HepG2 (cell line): ENCODE results near the gene C1QTNF1. TPM values are rescaled to one million over a fixed set of nuclear protein-coding genes. Genes with fewer than 3 reads are reported as not detected.

ENCODE experiments used
- BHLHE40 ChIP-seq: IDR thresholded peaks from 2 replicates; pipeline ENCODE4 v1.6.1; 2011; ENCODE audit warnings: low read length, improper control_type of control experiment
- CBX5 ChIP-seq: sonication (generic); formaldehyde crosslinking; IDR thresholded peaks from 2 replicates; pipeline ENCODE4 v1.4.0; 2020; ENCODE audit warnings: missing genetic modification reagents, borderline replicate concordance
- ELF3 ChIP-seq: IDR thresholded peaks from 2 replicates; pipeline ENCODE4 v1.6.1; 2016; ENCODE audit warnings: missing genetic modification reagents, missing compliant biosample characterization
- HMG20A ChIP-seq: IDR thresholded peaks from 2 replicates; pipeline ENCODE4 v1.6.1; 2016; ENCODE audit warnings: borderline replicate concordance
- KDM6A ChIP-seq: IDR thresholded peaks from 2 replicates; pipeline ENCODE4 v1.6.1; 2016; ENCODE audit warnings: low read depth
- NFYB ChIP-seq: sonication (generic); formaldehyde crosslinking; IDR thresholded peaks from 2 replicates; pipeline ENCODE4 v1.4.0; 2020; ENCODE audit warnings: missing genetic modification reagents
- NFYC ChIP-seq: IDR thresholded peaks from 2 replicates; pipeline ENCODE4 v1.6.1; 2016; ENCODE audit warnings: missing genetic modification reagents, missing compliant biosample characterization
- POLR2AphosphoS5 ChIP-seq: IDR thresholded peaks from 2 replicates; pipeline ENCODE4 v1.6.1; 2012; ENCODE audit warnings: low read depth, low read length
- RBAK ChIP-seq: sonication (generic); formaldehyde crosslinking; IDR thresholded peaks from 2 replicates; pipeline ENCODE4 v1.5.1; 2020; ENCODE audit warnings: mild to moderate bottlenecking, missing genetic modification reagents
- THAP11 ChIP-seq: IDR thresholded peaks from 2 replicates; pipeline ENCODE4 v1.6.1; 2016; ENCODE audit warnings: missing biosample characterization, missing genetic modification reagents
- ZBTB3 ChIP-seq: sonication (generic); formaldehyde crosslinking; IDR thresholded peaks from 2 replicates; pipeline ENCODE4 v1.4.0; 2020; ENCODE audit warnings: low read depth, mild to moderate bottlenecking, moderate library complexity, missing genetic modification reagents, borderline replicate concordance
- ZFAT ChIP-seq: sonication (generic); formaldehyde crosslinking; conservative IDR thresholded peaks from 2 replicates; pipeline ENCODE4 v1.8.1; 2023; ENCODE audit warnings: missing genetic modification reagents, inconsistent platforms
- ZFP82 ChIP-seq: sonication (generic); formaldehyde crosslinking; IDR thresholded peaks from 2 replicates; pipeline ENCODE4 v1.5.1; 2020; ENCODE audit warnings: mild to moderate bottlenecking, missing genetic modification reagents, borderline replicate concordance
- ZNF160 ChIP-seq: sonication (generic); formaldehyde crosslinking; IDR thresholded peaks from 2 replicates; pipeline ENCODE4 v1.8.0; 2022; ENCODE audit warnings: mild to moderate bottlenecking, inconsistent platforms, missing genetic modification reagents
- ZNF282 ChIP-seq: fragments of 450-650 bp; IDR thresholded peaks from 2 replicates; pipeline ENCODE4 v1.6.1; 2018; ENCODE audit not compliant: partially characterized antibody
- ZNF431 ChIP-seq: sonication (generic); formaldehyde crosslinking; IDR thresholded peaks from 2 replicates; pipeline ENCODE4 v1.9.0; 2022; ENCODE audit warnings: missing genetic modification reagents, low read depth, mild to moderate bottlenecking, borderline replicate concordance
- ZNF564 ChIP-seq: sonication (generic); formaldehyde crosslinking; IDR thresholded peaks from 2 replicates; pipeline ENCODE4 v1.8.1; 2023; ENCODE audit warnings: mild to moderate bottlenecking, missing genetic modification reagents
- ZNF678 ChIP-seq: sonication (generic); formaldehyde crosslinking; IDR thresholded peaks from 2 replicates; pipeline ENCODE4 v1.4.0; 2020; ENCODE audit warnings: mild to moderate bottlenecking, missing genetic modification reagents
- ZNF724P ChIP-seq: sonication (generic); formaldehyde crosslinking; IDR thresholded peaks from 2 replicates; pipeline ENCODE4 v1.8.0; 2022; ENCODE audit warnings: missing genetic modification reagents, borderline replicate concordance
- polyA plus RNA-seq, 8 experiments: library from polyadenylated mRNA; depleted of rRNA in 3 of 8; stranded (reverse) in 7 of 8; unstranded in 1 of 8; fragments of >200 nt; fragmentation: Illumina TruSeq in 4 of 8; extraction: Trizol in 4 of 8; gene quantifications; 2 replicates each; pipeline versions ENCODE4 v1.2.1 to v1.2.3, GENCODE V29; 2011 to 2016; ENCODE audit warnings: low read depth in 4 of 8, missing spikeins in 1 of 8, mixed read lengths in 1 of 8; ENCODE audit not compliant: insufficient read depth in 1 of 8
- total RNA-seq, 5 experiments: library from RNA; depleted of rRNA; stranded (reverse); fragments of >200 nt; fragmentation: Illumina TruSeq; extraction: Trizol; gene quantifications; 2 replicates each; pipeline ENCODE4 v1.2.3, GENCODE V29; 2016; ENCODE audit warnings: low read depth in 1 of 5
- TF ChIP-seq, protein P1 (sequence below): sonication (generic); formaldehyde crosslinking; IDR thresholded peaks from 2 replicates; pipeline ENCODE4 v1.5.0; 2020; ENCODE audit warnings: mild to moderate bottlenecking, missing genetic modification reagents, borderline replicate concordance
- TF ChIP-seq, protein P2 (sequence below): sonication (generic); formaldehyde crosslinking; IDR thresholded peaks from 2 replicates; pipeline ENCODE4 v1.5.0; 2020; ENCODE audit warnings: mild to moderate bottlenecking, missing genetic modification reagents
- TF ChIP-seq, protein P3 (sequence below): sonication (generic); formaldehyde crosslinking; IDR thresholded peaks from 2 replicates; pipeline ENCODE4 v1.4.0; 2020; ENCODE audit warnings: missing genetic modification reagents

Gene C1QTNF1
- total and polyA plus RNA-seq, 2 of the 13 experiments (the other 11 are each of a cell fraction or from before 2014, with no cell fraction given): 0.18 to 0.86 TPM

DNA sequence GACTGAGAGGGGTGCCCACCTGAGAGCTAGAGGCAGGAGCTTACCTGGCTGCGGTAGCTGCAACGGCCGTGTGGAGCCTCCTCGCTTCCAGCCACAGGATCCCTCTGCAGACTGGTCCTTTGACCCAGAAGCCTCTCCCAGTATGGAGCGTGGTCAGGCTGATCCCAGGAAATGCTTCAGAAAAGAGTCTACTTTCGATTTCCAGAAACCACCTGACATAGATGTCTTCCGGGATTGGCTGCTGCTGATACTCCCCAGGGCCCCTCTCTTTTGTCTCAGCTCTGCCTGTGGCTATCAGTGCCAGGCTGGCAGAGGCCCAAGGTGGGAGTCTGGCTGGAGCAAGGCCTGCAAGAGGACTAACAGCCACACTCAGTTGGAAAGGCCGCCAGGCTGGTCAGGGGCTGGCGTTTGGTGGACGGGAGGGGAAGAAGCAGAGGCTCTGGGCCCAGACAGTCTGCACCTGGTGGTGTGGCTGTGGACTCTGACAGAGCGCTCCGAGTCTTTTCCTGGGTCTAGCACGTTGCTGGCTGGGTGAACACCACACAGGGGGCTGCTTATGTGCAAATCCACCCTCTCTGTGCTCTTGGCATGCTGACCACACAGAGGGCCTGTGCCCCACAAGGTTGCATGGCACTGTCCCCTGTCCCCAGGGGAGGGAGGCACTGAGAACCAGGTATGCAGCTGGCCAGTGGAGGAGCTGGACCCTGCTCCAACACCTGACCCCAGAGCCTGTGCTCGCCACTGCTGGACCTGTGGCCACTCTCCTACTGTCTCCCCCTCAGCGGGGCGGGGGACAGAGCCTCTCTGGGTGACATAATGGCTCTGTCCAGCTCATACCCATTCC, 44.0 kb upstream of the C1QTNF1 start, which contains the start of gene LGALS3BP (continued):
- TF ChIP-seq ZFP82: 0 out of 2 replicates have a peak, but pooled peaks have one; percentile 53
- TF ChIP-seq POLR2AphosphoS5: peak; percentile 99
- TF ChIP-seq, protein P1, sequence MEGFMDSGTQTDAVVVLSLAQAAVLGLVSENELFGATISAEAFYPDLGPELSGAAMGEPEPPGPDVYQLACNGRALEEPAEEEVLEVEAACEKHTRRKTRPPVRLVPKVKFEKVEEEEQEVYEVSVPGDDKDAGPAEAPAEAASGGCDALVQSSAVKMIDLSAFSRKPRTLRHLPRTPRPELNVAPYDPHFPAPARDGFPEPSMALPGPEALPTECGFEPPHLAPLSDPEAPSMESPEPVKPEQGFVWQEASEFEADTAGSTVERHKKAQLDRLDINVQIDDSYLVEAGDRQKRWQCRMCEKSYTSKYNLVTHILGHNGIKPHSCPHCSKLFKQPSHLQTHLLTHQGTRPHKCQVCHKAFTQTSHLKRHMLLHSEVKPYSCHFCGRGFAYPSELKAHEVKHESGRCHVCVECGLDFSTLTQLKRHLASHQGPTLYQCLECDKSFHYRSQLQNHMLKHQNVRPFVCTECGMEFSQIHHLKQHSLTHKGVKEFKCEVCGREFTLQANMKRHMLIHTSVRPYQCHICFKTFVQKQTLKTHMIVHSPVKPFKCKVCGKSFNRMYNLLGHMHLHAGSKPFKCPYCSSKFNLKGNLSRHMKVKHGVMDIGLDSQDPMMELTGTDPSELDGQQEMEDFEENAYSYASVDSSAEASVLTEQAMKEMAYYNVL: no peak; the same call in 1 of the 2 replicates
- TF ChIP-seq ZNF724P: peak; percentile 69
- TF ChIP-seq ZBTB3 (CRISPR knock-in tag): no peak; the same call in 1 of the 2 replicates
- TF ChIP-seq ZNF431 (CRISPR knock-in tag): peak; percentile 94; the same call in 1 of the 2 replicates
- peak; percentile 69; the same call in 1 of the 2 replicates for TF ChIP-seq CBX5 (CRISPR knock-in tag)
- TF ChIP-seq ZNF564 (CRISPR knock-in tag): peak; percentile 68; the same call in 1 of the 2 replicates
- TF ChIP-seq KDM6A (CRISPR knock-in tag): 0 out of 2 replicates have a peak, but pooled peaks have one; percentile 17
- TF ChIP-seq RBAK (CRISPR knock-in tag): 0 out of 2 replicates have a peak, but pooled peaks have one; percentile 57
- no peak for TF ChIP-seq ZFAT (CRISPR knock-in tag)
- TF ChIP-seq, protein P2, sequence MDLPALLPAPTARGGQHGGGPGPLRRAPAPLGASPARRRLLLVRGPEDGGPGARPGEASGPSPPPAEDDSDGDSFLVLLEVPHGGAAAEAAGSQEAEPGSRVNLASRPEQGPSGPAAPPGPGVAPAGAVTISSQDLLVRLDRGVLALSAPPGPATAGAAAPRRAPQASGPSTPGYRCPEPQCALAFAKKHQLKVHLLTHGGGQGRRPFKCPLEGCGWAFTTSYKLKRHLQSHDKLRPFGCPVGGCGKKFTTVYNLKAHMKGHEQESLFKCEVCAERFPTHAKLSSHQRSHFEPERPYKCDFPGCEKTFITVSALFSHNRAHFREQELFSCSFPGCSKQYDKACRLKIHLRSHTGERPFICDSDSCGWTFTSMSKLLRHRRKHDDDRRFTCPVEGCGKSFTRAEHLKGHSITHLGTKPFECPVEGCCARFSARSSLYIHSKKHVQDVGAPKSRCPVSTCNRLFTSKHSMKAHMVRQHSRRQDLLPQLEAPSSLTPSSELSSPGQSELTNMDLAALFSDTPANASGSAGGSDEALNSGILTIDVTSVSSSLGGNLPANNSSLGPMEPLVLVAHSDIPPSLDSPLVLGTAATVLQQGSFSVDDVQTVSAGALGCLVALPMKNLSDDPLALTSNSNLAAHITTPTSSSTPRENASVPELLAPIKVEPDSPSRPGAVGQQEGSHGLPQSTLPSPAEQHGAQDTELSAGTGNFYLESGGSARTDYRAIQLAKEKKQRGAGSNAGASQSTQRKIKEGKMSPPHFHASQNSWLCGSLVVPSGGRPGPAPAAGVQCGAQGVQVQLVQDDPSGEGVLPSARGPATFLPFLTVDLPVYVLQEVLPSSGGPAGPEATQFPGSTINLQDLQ (CRISPR knock-in tag): peak; percentile 63; the same call in 1 of the 2 replicates
- TF ChIP-seq ELF3 (CRISPR knock-in tag): peak; percentile 83; the same call in 1 of the 2 replicates
- peak; percentile 81 for TF ChIP-seq NFYC (CRISPR knock-in tag)
- TF ChIP-seq BHLHE40: no peak
- TF ChIP-seq NFYB (CRISPR knock-in tag): peak; percentile 76
- TF ChIP-seq ZNF678 (CRISPR knock-in tag): peak; percentile 86; the same call in 1 of the 2 replicates
- no peak for TF ChIP-seq HMG20A (CRISPR knock-in tag)
- TF ChIP-seq THAP11 (CRISPR knock-in tag): peak; percentile 86
- no peak for TF ChIP-seq ZNF160 (CRISPR knock-in tag)
- TF ChIP-seq, protein P3, sequence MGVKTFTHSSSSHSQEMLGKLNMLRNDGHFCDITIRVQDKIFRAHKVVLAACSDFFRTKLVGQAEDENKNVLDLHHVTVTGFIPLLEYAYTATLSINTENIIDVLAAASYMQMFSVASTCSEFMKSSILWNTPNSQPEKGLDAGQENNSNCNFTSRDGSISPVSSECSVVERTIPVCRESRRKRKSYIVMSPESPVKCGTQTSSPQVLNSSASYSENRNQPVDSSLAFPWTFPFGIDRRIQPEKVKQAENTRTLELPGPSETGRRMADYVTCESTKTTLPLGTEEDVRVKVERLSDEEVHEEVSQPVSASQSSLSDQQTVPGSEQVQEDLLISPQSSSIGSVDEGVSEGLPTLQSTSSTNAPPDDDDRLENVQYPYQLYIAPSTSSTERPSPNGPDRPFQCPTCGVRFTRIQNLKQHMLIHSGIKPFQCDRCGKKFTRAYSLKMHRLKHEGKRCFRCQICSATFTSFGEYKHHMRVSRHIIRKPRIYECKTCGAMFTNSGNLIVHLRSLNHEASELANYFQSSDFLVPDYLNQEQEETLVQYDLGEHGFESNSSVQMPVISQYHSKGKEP (CRISPR knock-in tag): no peak
- TF ChIP-seq ZNF282: no peak
